ENCODE results near the gene BRD9.

GRCh38 chr5:886036-886435 lies 6.6 kb downstream of the BRD9 start:
- TF ChIP-seq CTCF (IDR thresholded peaks at IDR 0.05; ENCODE audit: low read length), result no peak
- TF ChIP-seq EZH2 (IDR thresholded peaks at IDR 0.05; ENCODE audit: borderline replicate concordance, low read length), result no peak
